CD8-positive, alpha-beta memory T cell (primary cell): Measurements from ENCODE around the gene TPSD1. TPM values are rescaled to one million over a fixed set of nuclear protein-coding genes. Genes with fewer than 3 reads are reported as not detected.

Experiments used
- CTCF ChIA-PET: fragments of 350-600 bp; sonication (Branson Sonifier 250); formaldehyde crosslinking; loops from one replicate; lab custom pipeline; 2021; ENCODE audit warnings: antibody characterized with exemption; lab: Charles Lee
- POLR2A ChIA-PET: fragments of 350-600 bp; sonication (Branson Sonifier 250); formaldehyde crosslinking; loops from one replicate; lab custom pipeline; 2021; ENCODE audit warnings: antibody characterized with exemption; lab: Charles Lee
- DNase-seq, 5 donors: peaks; one replicate each; pipeline versions ENCODE4 v3.0.0 to v3.0.0-alpha.2; 2020 to 2022; ENCODE audit warnings: mixed read lengths in 1 of 5
- H3K27ac ChIP-seq: one replicate; pipeline ENCODE4 v1.7.0; 2013; ENCODE audit warnings: low read depth, mild to moderate bottlenecking, low read length, moderate library complexity
- H3K27me3 ChIP-seq: 2 replicates; pipeline ENCODE4 v1.7.0; 2013; ENCODE audit warnings: low read length, mild to moderate bottlenecking; ENCODE audit not compliant: insufficient read depth, poor library complexity, severe bottlenecking
- H3K36me3 ChIP-seq: 2 replicates; pipeline ENCODE4 v1.7.0; 2013; ENCODE audit warnings: mild to moderate bottlenecking, low read length, moderate library complexity; ENCODE audit not compliant: insufficient read depth
- H3K4me1 ChIP-seq: 2 replicates; pipeline ENCODE4 v1.7.0; 2013; ENCODE audit warnings: mild to moderate bottlenecking, low read length, moderate library complexity; ENCODE audit not compliant: insufficient read depth
- H3K4me3 ChIP-seq: 2 replicates; pipeline ENCODE4 v1.7.0; 2013; ENCODE audit warnings: mild to moderate bottlenecking, low read length
- H3K9me3 ChIP-seq: 2 replicates; pipeline ENCODE4 v1.7.0; 2013; ENCODE audit warnings: mild to moderate bottlenecking, low read length
- H3K27ac Mint-ChIP-seq, 8 donors: one replicate each; pipeline ENCODE4 v1.8.0; 2020 to 2021; ENCODE audit warnings: mixed read lengths in 8 of 8, mild to moderate bottlenecking in 6 of 8, inconsistent platforms in 3 of 8, moderate library complexity in 3 of 8
- H3K27me3 Mint-ChIP-seq, 2 donors: one replicate each; pipeline ENCODE4 v1.8.0; 2020 to 2021; ENCODE audit warnings: mixed read lengths in 2 of 2, mild to moderate bottlenecking in 1 of 2, moderate library complexity in 1 of 2
- H3K36me3 Mint-ChIP-seq, 3 donors: one replicate each; pipeline ENCODE4 v1.8.0; 2020 to 2021; ENCODE audit warnings: mixed read lengths in 3 of 3, inconsistent platforms in 1 of 3, mild to moderate bottlenecking in 1 of 3
- H3K4me1 Mint-ChIP-seq, 3 donors: one replicate each; pipeline ENCODE4 v1.8.0; 2020 to 2021; ENCODE audit warnings: mixed read lengths in 3 of 3, inconsistent platforms in 1 of 3, mild to moderate bottlenecking in 1 of 3
- H3K4me3 Mint-ChIP-seq, 7 donors: one replicate each; pipeline ENCODE4 v1.8.0; 2020 to 2021; ENCODE audit warnings: mixed read lengths in 7 of 7, mild to moderate bottlenecking in 6 of 7, moderate library complexity in 4 of 7, inconsistent platforms in 2 of 7
- H3K9me3 Mint-ChIP-seq, 5 donors: one replicate each; pipeline ENCODE4 v1.8.0; 2020 to 2022; ENCODE audit warnings: mixed read lengths in 5 of 5, mild to moderate bottlenecking in 3 of 5, moderate library complexity in 2 of 5, inconsistent platforms in 1 of 5
- polyA plus RNA-seq: library from polyadenylated mRNA; unstranded; fragments of 300-500 nt; fragmentation: Illumina TruSeq; gene quantifications from one replicate; pipeline ENCODE4 v1.2.3, GENCODE V29; 2021
- total RNA-seq, 2 experiments: library from RNA; stranded (reverse); gene quantifications; one replicate each; pipeline ENCODE4 v1.2.3, GENCODE V29; 2021

The TPSD1 gene
- total and polyA plus RNA-seq, 3 experiments from 2014 or later: not detected

GRCh38 chr16:1212616-1213194, 43.2 kb upstream of the TPSD1 start:
- CTCF ChIA-PET: no interaction called here

GRCh38 chr16:1213231-1213630, 42.6 kb upstream of the TPSD1 start:
- Histone ChIP-seq H3K4me1 (no peaks in the 10 kb centered on the region), H3K9me3 (no peaks in the 10 kb centered on the region), H3K27me3 (no peaks in the 10 kb centered on the region), H3K27ac (no peak overlapping the region), H3K36me3 (no peaks in the 10 kb centered on the region), H3K4me3 (no peak overlapping the region)
- DNase-seq: no peak
- ChIA-PET CTCF (no interaction called here), POLR2A (no interaction called here)
- Mint-ChIP-seq H3K27ac (no peak overlapping the region), H3K27me3 (peaks cover 0 to 2% of the 10 kb centered on the region in 2 donors), H3K9me3 (no peaks in the 10 kb centered on the region), H3K36me3 (no peaks in the 10 kb centered on the region), H3K4me1 (peaks cover 0 to 3% (median 2%) of the 10 kb centered on the region in 3 donors), H3K4me3 (no peak overlapping the region)

More at GRCh38 chr16:1212616-1213194, 43.2 kb upstream of the TPSD1 start:
- Mint-ChIP-seq H3K27me3 (peaks cover 0 to 2% of the 10 kb centered on the region in 2 donors), H3K27ac (no peak overlapping the region), H3K9me3 (no peaks in the 10 kb centered on the region), H3K4me3 (no peak overlapping the region), H3K4me1 (peaks cover 0 to 4% (median 4%) of the 10 kb centered on the region in 3 donors), H3K36me3 (no peaks in the 10 kb centered on the region)
- DNase-seq: no peak
- Histone ChIP-seq H3K9me3 (no peaks in the 10 kb centered on the region), H3K27ac (no peak overlapping the region), H3K4me1 (no peaks in the 10 kb centered on the region), H3K36me3 (no peaks in the 10 kb centered on the region), H3K4me3 (no peak overlapping the region), H3K27me3 (no peaks in the 10 kb centered on the region)
- POLR2A ChIA-PET: no interaction called here

GRCh38 chr16:1213796-1214372, 42.0 kb upstream of the TPSD1 start:
- Histone ChIP-seq H3K9me3 (no peaks in the 10 kb centered on the region), H3K27ac (no peak overlapping the region), H3K4me3 (no peak overlapping the region), H3K27me3 (no peaks in the 10 kb centered on the region), H3K36me3 (no peaks in the 10 kb centered on the region), H3K4me1 (no peaks in the 10 kb centered on the region)
- H3K4me3 Mint-ChIP-seq: no peak overlapping the region
- no peak overlapping the region for H3K27ac Mint-ChIP-seq
- no peaks in the 10 kb centered on the region for H3K36me3 Mint-ChIP-seq
- no peaks in the 10 kb centered on the region for H3K9me3 Mint-ChIP-seq
- ChIA-PET POLR2A (no interaction called here), CTCF (no interaction called here)
- no peak for DNase-seq
- H3K4me1 Mint-ChIP-seq: no peaks in the 10 kb centered on the region
- peaks cover 0 to 2% of the 10 kb centered on the region in 2 donors for H3K27me3 Mint-ChIP-seq

- Histone ChIP-seq H3K4me1 (no peaks in the 10 kb centered on the region), H3K27me3 (no peaks in the 10 kb centered on the region), H3K27ac (no peak overlapping the region), H3K4me3 (no peak overlapping the region), H3K9me3 (no peaks in the 10 kb centered on the region), H3K36me3 (no peaks in the 10 kb centered on the region)
- ChIA-PET POLR2A (no interaction called here), CTCF (no interaction called here)
- Mint-ChIP-seq H3K4me1 (no peaks in the 10 kb centered on the region), H3K9me3 (no peaks in the 10 kb centered on the region), H3K27ac (no peak overlapping the region), H3K36me3 (no peaks in the 10 kb centered on the region), H3K27me3 (no peaks in the 10 kb centered on the region), H3K4me3 (no peak overlapping the region)
- no peak for DNase-seq
Observed at GRCh38 chr16:1214719-1215118, 41.1 kb upstream of the TPSD1 start.

- H3K9me3 Mint-ChIP-seq: no peaks in the 10 kb centered on the region
- H3K9me3 ChIP-seq: no peaks in the 10 kb centered on the region
- H3K4me1 ChIP-seq: no peaks in the 10 kb centered on the region
- H3K27me3 Mint-ChIP-seq: no peaks in the 10 kb centered on the region
- H3K4me3 Mint-ChIP-seq: no peak overlapping the region
- H3K4me1 Mint-ChIP-seq: no peaks in the 10 kb centered on the region
- POLR2A ChIA-PET: no interaction called here
- CTCF ChIA-PET: no interaction called here
- no peak overlapping the region for H3K27ac ChIP-seq
- no peaks in the 10 kb centered on the region for H3K27me3 ChIP-seq
- no peak overlapping the region for H3K4me3 ChIP-seq
- no peak overlapping the region for H3K27ac Mint-ChIP-seq
- no peaks in the 10 kb centered on the region for H3K36me3 Mint-ChIP-seq
- DNase-seq: no peak
- no peaks in the 10 kb centered on the region for H3K36me3 ChIP-seq
Observed at GRCh38 chr16:1215574-1216295, 40.1 kb upstream of the TPSD1 start.

- H3K4me1 ChIP-seq: no peaks in the 10 kb centered on the region
- Mint-ChIP-seq H3K27ac (no peak overlapping the region), H3K36me3 (no peaks in the 10 kb centered on the region), H3K27me3 (no peaks in the 10 kb centered on the region), H3K9me3 (no peaks in the 10 kb centered on the region), H3K4me3 (no peak overlapping the region), H3K4me1 (no peaks in the 10 kb centered on the region)
- H3K4me3 ChIP-seq: no peak overlapping the region
- no peaks in the 10 kb centered on the region for H3K9me3 ChIP-seq
- no peak for DNase-seq
- POLR2A ChIA-PET: no interaction called here
- H3K27me3 ChIP-seq: no peaks in the 10 kb centered on the region
- no peaks in the 10 kb centered on the region for H3K36me3 ChIP-seq
- no peak overlapping the region for H3K27ac ChIP-seq
- CTCF ChIA-PET: no interaction called here
Observed at GRCh38 chr16:1216296-1216619, 39.6 kb upstream of the TPSD1 start.

- no peaks in the 10 kb centered on the region for H3K4me1 Mint-ChIP-seq
- no peak overlapping the region for H3K4me3 ChIP-seq
- H3K27ac ChIP-seq: no peak overlapping the region
- H3K9me3 Mint-ChIP-seq: no peaks in the 10 kb centered on the region
- no peaks in the 10 kb centered on the region for H3K4me1 ChIP-seq
- ChIA-PET POLR2A (no interaction called here), CTCF (no interaction called here)
- no peaks in the 10 kb centered on the region for H3K9me3 ChIP-seq
- no peak overlapping the region for H3K27ac Mint-ChIP-seq
- H3K27me3 ChIP-seq: no peaks in the 10 kb centered on the region
- H3K36me3 ChIP-seq: no peaks in the 10 kb centered on the region
- H3K27me3 Mint-ChIP-seq: peaks cover 0 to 1% of the 10 kb centered on the region in 2 donors
- H3K36me3 Mint-ChIP-seq: no peaks in the 10 kb centered on the region
- H3K4me3 Mint-ChIP-seq: no peak overlapping the region
- DNase-seq: no peak
Observed at GRCh38 chr16:1216681-1217400, 39.0 kb upstream of the TPSD1 start.

- Histone ChIP-seq H3K27me3 (no peaks in the 10 kb centered on the region), H3K27ac (no peak overlapping the region), H3K36me3 (no peaks in the 10 kb centered on the region), H3K4me1 (no peaks in the 10 kb centered on the region), H3K9me3 (no peaks in the 10 kb centered on the region), H3K4me3 (no peak overlapping the region)
- H3K9me3 Mint-ChIP-seq: no peaks in the 10 kb centered on the region
- no peak for DNase-seq
- POLR2A ChIA-PET: no interaction called here
- no peaks in the 10 kb centered on the region for H3K36me3 Mint-ChIP-seq
- H3K27me3 Mint-ChIP-seq: peaks cover 0 to 1% of the 10 kb centered on the region in 2 donors
- H3K27ac Mint-ChIP-seq: no peak overlapping the region
- CTCF ChIA-PET: no interaction called here
- no peak overlapping the region for H3K4me3 Mint-ChIP-seq
- H3K4me1 Mint-ChIP-seq: no peaks in the 10 kb centered on the region
Observed at GRCh38 chr16:1217526-1217925, 38.3 kb upstream of the TPSD1 start.
